AG08395 (cell line): ENCODE results near the gene ITIH4.
A peak's percentile ranks its signal among the peaks of the same experiment; 100 is the strongest.

Source experiments
- DNase-seq: peaks from one replicate; pipeline ENCODE4 v3.0.0; 2012; ENCODE audit warnings: mixed read lengths, low spot score

The ITIH4 gene

DNA sequence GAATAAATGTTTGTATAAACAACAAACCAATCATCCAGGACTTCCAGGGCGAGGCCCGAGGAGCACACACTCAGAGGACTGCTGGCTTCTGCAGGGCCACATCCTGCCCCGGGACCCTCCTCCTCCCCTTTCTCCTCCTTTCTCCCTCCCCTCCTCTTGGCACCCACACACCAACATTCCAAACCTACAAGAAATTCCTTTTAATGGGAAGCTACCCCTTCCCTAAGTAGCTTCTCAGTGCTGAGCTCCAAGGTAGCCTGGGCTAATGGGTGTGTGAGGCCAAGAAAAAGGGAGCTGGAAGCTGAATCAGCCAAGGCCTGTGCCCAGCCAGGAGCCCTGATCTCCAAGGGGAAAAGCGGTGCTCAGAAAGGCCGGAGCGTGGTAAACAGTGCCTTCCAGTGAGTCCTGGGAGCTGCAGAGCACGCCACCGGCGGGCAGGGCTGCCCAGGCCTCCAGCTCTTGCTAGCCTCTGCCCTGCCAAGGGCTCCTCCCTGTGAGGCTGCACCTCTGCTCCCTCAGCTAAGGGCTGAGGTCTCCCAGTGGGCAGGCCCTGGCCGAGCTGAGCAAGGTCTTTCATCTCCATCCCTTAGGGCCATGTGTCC lies 32.0 kb downstream of the ITIH4 start:
- DNase-seq, result no peak

DNA sequence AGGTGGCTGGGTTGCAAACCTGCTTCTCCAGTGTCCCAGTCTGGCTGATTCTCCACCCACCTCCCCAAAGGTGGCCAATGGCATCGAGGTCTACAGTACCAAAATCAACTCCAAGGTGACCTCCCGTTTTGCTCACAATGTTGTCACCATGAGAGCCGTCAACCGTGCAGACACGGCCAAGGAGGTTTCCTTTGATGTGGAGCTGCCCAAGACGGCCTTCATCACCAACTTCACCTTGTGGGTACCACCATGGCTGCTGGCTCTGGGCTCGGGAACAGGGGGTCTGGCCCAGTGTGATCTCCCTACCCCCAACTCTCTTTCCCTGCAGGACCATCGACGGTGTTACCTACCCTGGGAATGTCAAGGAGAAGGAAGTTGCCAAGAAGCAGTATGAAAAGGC lies 34.1 kb downstream of the ITIH4 start:
- no peak for DNase-seq

DNA sequence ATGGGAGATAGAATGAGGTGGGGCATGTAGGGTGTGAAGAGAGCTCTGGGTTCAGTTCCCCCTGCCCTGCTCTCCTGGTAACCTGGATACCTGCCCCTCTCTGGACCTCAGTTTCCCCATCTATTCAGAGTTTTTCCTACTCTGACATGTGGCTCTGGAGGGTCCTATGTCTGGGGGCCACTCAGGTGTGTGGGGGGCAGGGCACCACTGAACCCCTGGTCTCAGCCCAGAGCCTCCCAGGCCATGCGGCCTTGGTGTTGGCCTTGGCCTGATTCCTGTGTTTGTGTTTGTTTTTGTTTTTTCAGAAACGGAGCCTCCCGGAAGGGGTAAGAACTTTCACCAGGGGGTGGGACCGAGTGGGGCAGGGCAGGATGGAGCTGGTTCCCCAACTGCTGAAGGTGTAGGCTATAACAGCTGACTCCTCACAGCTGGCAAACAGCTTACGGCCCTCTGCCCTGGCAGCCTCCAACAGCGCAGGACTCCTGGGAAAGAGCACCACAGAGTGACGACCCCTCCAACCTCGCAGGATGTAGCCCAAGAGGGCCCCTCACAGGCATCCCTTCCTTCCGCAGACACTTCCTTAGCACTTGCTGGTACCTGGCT lies 35.1 kb downstream of the ITIH4 start:
- no peak for DNase-seq

DNA sequence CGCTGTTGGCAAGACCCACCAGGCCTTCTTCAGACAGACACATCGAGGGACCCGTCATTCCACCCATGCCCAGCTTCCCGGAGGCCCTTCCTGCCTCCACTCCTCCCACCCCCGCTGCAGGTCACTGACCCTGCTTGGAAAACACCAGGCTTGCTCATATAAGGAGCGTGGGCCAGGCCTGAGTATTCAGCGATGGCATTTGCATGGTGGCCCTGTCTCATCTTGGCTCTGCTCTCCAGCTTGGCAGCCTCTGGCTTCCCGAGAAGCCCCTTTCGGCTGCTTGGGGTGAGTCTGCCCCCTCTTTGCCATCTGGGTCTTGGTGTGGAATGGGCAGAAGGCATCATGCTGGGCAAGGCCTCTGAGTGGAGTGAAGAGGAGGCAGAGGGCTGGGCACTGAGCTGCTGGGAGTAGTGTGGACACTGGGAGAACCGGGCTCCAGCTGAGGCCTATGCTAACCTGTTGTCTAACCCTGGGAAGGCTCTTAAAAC lies 35.8 kb downstream of the ITIH4 start, which contains the start of gene ITIH3:
ITIH3 (plus strand) TSS at position 185 of the 488 bp plus-strand sequence; CDS start at position 193, 8 bp downstream.
- DNase-seq, result no peak

DNA sequence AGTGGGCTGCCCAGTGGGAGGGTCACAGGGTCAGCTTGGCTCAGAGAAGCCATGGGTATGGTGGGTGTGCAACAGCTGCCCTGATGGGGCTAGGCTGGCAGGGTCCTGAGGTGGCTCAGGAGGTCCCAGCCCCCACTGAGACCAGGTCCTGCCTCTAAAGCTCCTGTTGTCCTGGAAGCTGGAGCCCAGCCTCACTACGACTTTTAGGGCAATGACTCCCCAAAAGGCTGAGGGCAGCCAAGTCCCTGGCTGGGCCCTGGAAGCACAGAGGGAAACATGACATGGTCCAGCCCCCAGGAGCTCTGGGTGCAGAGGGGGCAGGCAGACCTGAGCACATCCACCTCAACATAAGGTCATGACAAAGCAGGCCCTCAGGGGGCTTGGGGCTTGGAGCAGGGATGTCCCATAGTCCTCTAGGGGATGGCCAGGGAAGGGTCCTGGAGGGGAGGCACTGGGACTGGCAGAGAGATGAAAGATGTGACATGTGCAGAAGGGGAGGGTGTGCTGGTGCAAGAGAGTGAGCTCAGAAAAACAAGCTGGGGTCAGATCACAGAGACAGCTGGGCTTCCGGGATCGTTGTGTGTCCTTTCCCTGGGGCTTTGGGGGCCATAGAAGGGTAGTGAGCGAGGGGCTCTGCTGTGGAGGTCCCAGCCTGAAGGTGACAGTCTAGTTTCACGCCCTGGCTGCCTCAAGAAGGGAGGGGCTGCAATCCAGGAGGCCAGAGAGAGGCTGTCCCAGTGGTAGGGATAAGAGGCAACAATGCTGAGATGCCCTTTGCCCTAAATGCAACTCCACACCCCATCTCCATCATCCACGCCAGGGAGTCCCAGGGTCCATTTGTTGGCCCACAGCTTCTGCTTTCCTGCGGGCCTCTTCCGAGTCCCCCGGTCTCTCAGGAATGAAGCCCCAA lies 36.5 kb downstream of the ITIH4 start:
- no peak for DNase-seq

DNA sequence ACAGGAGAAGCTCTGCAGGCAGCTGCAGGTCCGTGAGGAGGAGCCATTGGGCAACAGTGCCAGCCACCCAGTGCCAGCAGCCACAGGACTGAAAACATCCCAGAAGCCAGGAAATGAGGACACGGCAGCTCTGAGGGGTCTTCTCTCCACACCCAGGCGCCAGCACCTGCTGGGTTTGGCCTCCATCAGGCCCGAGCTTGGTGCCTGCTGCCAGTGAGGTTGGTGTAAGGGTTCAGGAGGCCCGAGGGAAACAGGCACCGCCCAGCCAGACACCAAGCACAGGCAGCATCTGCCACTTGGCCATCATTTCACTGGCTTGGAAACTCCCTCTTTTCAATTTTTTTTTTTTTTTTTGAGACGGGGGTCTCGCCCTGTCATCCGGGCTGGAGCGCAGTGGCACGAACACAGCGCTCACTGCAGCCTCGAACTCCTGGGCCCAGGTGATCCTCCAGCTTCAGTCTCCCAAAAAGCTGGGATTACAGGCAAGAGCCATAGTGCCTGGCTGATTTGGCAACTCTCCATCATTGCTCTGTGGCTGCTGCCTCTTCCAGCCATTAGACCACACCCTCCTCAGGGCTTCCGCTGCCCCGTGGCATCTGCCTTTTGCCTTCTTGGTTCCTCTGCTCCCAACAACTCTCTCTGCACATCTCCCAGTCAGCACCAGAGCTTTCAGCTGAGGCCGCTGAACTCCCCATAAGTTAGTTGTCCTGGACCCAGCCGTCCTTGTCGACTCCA lies 37.3 kb downstream of the ITIH4 start:
- peak; percentile 65 for DNase-seq

DNA sequence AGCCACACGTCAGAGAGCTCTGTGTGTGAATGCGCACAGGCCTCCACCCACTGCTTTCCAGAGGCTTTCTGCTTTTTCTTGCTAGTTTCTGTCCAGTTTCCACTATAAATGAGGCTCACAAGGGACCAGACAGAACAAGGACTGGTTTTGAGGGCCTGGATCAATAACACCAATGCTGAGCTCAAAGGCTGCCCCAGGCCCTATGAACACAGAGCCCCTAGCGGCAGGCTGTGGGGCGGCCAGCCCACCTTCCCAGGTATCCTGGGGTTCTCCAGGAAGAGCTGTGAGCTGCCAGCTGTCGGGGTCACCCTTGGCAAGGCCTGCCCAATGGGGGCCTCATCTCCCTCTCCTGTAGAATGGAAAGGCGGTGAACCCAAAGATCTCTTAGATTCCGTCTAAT lies 38.1 kb downstream of the ITIH4 start:
- DNase-seq, result no peak

DNA sequence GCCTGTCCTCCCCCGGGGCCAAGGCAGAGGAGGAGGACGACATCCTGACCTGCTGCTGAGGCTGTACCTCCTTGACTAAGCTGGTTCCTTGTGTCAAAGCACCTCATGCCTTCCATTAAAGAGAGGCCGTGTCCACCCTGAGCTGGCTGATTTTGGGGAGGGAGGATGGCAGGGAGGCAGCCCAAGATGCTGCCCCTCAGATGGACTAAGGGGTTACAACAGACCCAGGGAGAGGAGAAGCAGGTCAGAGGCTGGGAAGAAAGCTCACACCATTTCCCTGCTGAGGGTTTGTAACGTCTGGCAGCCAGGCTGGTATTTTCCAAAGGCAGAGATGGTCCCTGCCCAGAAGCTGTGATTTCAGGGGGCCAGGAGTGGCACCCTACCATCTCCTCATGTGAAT lies 38.5 kb downstream of the ITIH4 start:
- no peak for DNase-seq

DNA sequence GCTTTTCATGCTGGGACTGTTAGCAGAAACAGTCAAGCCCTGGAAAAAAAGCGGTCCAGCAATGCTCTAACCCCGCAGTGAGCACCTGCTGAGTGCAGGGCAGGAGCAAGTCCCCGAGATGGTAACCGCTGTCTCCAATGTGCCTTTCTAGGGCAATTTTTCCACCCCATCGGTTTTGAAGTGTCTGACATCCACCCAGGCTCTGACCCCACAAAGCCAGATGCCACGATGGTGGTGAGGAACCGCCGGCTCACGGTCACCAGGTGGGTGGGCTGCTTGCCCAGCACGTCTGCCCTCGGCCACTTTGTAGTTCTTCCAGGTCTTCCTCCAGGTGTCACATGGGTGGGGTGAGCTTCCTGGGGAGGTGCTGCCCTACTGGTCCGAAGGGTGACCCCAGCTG lies 39.1 kb downstream of the ITIH4 start:
- DNase-seq, result no peak

DNA sequence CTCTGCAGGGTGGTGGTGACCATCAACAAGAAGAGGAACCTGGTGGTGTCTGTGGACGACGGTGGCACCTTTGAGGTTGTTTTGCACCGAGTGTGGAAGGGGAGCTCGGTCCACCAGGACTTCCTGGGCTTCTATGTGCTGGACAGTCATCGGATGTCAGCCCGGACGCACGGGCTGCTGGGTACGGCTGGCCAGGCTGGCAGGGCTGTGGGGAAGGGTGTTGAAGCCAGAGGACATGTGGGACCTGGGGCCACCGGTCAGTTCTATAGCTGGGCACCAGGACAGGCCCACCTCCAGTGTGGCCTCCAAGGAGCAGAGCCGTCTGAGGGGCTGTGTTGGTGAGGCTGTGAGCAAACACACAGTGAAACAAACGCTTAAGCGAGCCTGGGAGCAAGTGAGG lies 39.7 kb downstream of the ITIH4 start:
- DNase-seq, result no peak

DNA sequence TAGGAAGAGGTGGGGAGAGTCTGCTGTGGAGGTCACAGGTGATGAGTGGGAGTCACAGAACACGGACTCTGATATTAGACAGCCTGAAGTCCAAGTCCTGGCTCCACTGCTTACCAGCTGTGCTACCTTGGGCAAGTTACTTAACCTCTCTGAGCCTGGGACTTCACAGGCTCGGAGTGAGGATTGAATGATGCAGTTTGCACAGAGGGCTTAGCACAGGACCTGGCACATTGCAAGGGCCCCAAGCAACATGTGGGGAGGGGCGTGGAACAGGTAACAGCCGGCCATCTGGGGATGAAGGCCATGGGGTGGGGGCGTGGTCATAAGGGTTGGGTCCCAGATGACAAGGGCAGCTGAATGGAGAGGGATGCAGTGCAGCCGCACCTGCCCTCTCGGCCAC lies 40.1 kb downstream of the ITIH4 start:
- no peak for DNase-seq

DNA sequence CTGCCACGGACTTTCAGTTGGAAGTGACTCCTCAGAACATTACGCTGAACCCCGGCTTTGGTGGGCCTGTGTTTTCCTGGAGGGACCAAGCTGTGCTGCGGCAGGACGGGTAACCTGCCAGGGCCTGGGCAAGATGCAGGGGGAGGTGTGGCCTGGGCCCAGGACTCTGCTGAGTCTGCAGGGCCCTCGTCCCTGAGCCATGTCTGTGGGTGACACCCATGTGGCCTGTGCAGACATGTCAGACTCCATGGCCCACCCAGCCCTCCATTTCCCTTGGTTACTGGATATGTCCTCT lies 40.8 kb downstream of the ITIH4 start:
- DNase-seq, result no peak

DNA sequence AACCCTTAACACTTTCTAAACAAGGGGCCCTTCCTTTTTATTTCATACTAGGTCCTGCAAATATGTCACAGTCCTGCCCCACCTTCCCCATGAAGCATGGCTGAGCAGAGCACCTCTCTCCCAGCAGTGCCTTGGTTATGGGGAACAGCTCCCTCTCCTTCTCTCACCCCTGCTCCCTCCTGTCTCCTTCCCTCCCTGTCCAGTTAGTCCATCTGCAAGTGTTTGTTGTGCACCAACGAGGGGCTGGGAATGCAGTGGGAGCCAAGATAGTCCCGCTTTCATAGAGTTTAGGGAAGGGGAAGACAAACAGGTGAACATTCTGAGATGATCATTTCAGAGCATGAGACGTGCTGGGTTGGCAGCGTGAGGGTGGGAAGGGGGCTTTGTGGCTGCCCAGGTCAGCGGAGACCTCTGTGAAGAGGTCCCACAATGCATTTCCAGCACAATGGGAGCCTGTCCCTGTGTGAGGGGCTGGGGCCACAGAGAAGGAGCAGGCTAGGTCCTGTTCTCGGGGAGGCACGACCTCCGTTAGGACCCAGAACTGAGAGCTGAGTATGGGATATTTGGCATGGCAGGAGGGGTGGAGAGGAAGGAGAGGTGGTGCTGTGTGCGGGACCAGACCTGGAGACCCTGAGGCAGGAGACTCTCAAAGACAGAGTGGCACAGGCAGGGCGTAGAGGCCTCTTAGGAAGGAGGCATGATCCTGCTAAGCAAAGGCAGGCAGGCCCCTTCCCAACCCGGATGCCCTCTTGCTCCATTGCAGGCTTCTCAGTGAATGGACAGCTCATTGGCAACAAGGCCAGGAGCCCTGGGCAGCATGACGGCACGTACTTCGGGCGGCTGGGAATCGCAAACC lies 41.4 kb downstream of the ITIH4 start:
- no peak for DNase-seq

DNA sequence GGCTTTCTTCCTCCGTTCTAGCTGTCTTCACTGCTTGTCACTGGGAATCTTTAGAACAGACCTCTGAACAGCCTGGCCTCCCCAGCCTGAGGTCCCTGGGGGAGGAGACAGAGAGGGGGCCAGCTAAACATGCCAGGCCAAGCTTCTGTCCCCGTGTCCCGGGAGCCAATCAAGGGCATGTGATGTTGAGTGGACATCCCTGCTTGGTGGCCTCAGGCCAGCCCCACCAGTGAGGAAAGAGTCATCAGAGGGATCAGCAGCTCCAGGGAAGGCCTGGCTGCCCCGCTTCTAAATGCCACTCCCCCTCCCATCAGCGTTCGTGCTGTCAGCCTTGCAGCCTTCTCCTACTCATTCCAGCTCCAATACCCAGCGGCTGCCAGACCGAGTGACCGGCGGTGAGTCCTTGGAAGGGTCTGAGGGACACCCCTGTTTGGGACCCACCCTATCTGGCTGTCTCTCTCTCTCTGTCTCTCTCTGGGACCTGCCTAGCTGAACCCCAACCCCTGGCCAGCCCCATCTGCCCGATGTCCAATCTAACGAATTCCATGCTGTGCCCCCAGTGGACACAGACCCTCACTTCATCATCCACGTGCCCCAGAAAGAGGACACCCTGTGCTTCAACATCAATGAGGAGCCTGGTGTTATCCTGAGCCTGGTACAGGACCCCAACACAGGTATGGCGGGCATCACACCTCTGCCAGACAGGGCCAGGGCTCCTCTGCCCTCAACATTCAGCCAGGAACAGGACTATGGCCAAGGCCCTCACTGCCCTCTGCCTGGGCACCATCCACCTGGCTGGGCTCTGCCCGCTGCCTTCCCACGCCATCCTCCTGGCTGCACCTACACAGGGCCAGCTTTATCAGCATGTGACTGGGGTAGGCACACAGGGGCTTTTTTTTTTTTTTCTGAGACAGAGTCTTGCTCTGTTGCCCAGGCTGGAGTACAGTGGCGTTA lies 42.5 kb downstream of the ITIH4 start:
- peak; percentile 44 for DNase-seq

DNA sequence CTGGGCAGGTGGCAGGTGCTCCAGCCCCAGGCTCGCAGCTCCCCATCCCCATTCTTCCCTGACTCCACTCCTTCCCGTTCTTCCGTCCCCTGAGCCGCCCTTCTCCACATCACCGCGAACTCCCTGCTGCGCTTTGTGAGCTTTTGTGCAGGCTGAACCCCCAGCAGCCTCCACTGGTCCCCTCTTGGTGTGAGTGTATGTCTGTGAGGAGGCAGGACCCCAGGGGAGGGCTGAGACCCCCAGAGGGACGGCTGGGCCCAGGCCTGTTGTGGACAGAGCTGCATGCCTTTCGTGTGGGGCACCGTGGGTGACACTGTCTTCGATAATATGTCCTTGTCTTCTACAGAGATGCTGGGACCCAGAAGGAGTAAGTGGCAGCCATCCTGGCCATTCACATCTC lies 43.2 kb downstream of the ITIH4 start:
- DNase-seq, result no peak

DNA sequence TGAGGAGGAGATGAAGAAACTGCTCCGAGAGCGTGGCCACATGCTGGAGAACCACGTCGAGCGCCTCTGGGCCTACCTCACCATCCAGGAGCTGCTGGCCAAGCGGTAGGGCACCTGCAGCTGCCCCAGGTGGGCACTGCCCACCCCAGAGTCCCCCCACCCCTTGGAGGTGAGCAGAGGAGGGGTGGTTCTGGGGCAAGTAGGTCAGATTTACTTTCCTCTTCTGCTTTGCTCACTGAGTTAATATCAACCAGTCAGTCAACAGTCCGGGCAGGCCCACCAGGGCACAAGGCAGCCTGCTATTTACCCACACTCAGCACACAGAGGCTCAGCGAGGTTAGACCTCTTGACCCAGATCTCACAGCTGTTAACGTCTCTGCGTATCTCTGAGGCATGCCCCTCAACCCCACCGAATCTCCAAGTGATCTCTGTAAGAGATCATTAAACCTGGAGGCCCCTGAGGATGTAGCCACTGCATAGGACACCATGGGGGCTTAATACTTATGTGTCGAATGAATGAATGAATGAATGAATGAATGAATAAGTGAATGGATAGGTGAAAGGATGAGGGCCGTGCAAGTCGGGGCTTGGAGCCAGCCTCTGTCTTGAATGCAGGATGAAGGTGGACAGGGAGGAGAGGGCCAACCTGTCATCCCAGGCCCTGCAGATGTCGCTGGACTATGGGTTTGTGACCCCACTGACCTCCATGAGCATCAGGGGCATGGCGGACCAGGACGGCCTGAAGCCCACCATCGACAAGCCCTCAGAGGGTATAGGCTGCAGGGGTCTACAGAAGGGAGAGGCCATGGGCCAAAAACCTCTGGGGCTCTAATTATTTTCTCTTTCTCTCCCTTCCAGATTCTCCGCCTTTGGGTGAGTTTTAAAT lies 43.9 kb downstream of the ITIH4 start:
- no peak for DNase-seq

DNA sequence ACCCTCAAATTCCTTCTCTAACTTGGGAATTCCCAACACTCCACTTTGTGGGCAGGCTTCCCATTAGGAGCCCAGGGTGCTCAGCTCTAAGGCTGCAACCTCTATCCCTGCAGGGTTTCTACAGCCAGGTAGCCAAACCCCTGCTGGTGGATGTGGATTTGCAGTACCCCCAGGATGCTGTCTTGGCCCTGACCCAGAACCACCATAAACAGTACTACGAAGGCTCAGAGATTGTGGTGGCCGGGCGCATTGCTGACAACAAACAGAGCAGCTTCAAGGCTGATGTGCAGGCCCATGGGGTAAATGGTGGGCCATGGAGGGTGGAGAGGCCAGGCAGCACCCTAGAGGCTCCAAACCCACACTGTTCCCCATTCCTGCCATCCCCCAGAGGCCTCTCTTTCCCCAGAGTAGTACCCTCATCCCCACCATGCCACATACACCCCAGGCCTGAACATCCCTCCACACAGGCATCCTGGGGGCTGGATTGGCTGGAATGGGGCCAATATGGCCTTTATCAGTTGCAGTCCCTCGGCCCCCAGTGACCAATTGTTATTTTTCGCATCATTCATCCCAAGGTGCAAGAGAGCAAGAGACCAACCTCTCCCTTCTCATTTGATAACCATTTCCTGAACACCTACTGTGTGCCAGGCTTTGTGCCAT lies 45.4 kb downstream of the ITIH4 start:
- DNase-seq, result no peak

DNA sequence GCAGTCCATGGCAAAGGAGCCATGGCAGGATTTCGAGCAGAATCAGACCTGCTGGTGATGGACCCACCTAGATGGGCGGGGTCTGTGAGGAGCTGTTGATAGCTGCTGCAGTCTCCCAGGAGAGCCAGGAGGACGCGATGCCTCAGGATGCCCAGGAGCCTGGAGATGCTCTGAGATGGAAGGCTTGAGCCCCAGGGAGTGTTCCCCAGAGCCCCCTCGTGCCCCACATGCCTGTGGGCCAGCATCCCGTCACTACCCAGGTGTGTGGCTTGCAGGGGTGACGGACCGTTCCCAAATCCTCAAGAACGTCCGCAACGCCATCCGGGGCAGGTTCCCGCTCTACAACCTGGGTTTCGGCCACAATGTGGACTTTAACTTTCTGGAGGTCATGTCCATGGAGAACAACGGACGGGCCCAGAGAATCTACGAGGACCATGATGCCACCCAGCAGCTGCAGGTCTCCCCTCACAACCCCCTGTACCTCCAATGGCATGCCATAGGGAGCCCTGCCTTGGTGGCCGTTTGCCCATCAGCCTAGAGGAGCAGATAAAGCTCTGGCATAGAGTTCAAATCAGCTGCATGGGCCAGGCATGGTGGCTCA lies 46.4 kb downstream of the ITIH4 start:
- no peak for DNase-seq

DNA sequence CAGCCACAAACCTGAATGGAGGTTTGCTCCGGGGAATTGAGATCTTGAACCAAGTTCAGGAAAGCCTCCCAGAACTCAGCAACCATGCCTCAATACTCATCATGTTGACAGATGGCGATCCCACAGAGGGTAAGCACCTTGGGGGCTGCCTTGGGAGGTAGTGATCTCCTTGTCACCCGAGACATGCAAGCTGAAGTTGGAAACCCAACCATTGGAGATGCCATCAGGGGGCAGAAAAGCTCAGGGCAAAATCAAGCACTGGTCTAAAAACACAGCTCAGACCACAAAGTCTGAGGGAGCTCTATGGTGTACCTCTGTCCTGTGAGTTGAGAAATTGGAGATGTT lies 47.3 kb downstream of the ITIH4 start:
- DNase-seq, result no peak
